Measurements from ENCODE around the gene EFCAB8.

The EFCAB8 gene

GRCh38 chr20:33007376-33008335, 148.9 kb downstream of the EFCAB8 start, which contains the start of gene BPIFB2:
Gene BPIFB2, plus strand, starts transcription at chr20:33007704. Its CDS starts 871 bp downstream, at chr20:33008575.
- DNase-seq (ENCODE audit: low spot score) = no peak

- no peak for DNase-seq (ENCODE audit: low spot score)
Measured at GRCh38 chr20:33008336-33009213, 149.9 kb downstream of the EFCAB8 start.

DNA sequence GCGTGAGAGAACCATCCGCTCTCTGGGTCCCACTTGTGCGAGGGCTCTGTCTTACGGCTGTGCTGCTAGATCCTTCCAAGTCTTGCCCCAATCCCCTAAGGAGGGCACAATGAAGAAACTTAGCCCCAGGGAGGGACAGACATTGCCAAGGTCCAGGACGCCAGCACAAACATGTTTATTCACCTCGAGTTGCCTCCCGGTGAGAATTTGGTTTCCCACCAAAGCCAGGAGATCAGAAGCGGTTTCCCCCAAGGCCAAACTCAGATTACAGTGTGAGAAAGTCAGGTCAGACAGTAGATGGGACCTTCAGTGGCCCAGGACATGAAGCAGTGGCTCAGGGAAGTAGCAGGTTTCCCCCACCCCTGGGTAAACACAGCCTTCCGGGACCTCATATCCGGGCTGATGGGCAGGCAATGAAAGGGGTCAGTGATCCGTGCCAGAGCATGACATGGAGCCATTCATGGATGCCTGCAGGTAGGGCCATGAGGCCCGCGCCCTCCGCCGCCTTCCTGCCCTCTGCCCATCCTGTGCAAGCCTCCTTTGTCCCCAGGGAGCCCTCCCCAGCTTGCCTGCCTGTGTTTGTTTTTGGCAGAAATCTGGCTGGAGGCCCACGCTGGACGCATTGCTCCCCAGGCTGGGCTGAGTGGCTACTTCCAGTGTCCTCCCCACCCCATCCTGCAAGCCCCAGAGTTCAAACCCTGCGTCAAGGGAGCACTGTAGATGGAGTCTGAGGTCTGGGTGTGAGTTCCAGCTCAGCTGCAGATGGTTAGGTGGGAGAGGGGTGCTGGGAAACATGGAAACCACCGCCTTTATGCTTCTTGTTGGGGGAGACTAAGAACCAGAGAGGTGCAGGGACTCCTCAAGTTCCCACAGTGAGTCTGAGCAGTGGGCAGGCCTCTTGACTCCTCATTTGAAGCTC, 150.8 kb downstream of the EFCAB8 start:
- DNase-seq (ENCODE audit: low spot score) = no peak

DNA sequence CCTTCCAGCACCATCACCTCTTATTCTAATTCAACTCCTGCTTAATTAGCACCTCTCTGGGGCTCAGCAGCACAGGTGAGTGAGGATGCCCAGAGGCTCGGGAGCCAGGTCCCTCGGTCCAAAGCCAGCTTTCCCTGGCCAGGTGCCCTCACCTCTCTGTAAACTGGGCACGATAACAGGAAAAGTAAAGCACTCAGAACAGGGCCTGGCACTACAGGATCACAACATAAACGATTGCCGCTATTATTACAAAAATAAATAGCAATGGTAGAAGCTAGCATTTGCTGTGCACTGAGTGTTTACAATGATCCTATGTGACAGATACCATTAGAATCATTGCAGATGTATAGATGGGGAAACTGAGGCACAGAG, 151.4 kb downstream of the EFCAB8 start:
- DNase-seq (ENCODE audit: low spot score) = no peak

GRCh38 chr20:33010674-33011449, 152.1 kb downstream of the EFCAB8 start:
- no peak for DNase-seq (ENCODE audit: low spot score)
